HepG2 (cell line): ENCODE data around the gene TKFC. TPM values are rescaled to one million over a fixed set of nuclear protein-coding genes. Genes with fewer than 3 reads are reported as not detected.

ENCODE experiments used
- ATAC-seq: fragments of 200-7000 bp; cut with Tn5 transposase; 3 replicates; pipeline ENCODE4 v1.9.1; 2020; ENCODE audit warnings: mild to moderate bottlenecking, moderate library complexity
- BruUV-seq: library from RNA; stranded (reverse); fragments of 400-500 nt; replicated peaks from 2 replicates; lab custom pipeline; 2021; lab: Mats Ljungman, UMichigan
- CTCF ChIA-PET: fragments of 300-600 bp; formaldehyde crosslinking; extraction: SDS; loops from one replicate; lab custom pipeline; 2021; ENCODE audit warnings: low total read pairs, inconsistent platforms, low intra/inter-chr PET ratio; lab: Yijun Ruan, JAX
- POLR2A ChIA-PET: fragments of 350-600 bp; sonication (Branson Sonifier 250); formaldehyde crosslinking; loops from one replicate; lab custom pipeline; 2020; ENCODE audit warnings: antibody characterized with exemption, inconsistent platforms; lab: Yijun Ruan, JAX
- DNase-seq: peaks from one replicate; pipeline ENCODE4 v3.0.0-alpha.2; 2015; ENCODE audit warnings: low spot score
- FAIRE-seq: peaks from 3 replicates; lab custom pipeline; 2011; peaks lifted over from hg19 to GRCh38; lab: Jason Lieb, UNC
- H2AFZ ChIP-seq: one replicate; pipeline ENCODE4 v1.6.1; 2011; ENCODE audit warnings: low read length, inconsistent platforms
- H3K27ac ChIP-seq: fragments of 300-600 bp; 3 replicates; pipeline ENCODE4 v1.8.0; 2011; ENCODE audit warnings: mixed run types, mild to moderate bottlenecking, mixed read lengths, low read length, inconsistent platforms; ENCODE audit not compliant: insufficient read depth; ENCODE audit errors: extremely low read length
- H3K27me3 ChIP-seq, 2 experiments: fragments of 200-600 bp in 1 of 2; 2 replicates in 1 of 2; 3 replicates in 1 of 2; pipeline versions ENCODE4 v1.6.0 to v1.8.0; 2011; ENCODE audit warnings: low read length in 2 of 2, mild to moderate bottlenecking in 2 of 2, moderate library complexity in 2 of 2, inconsistent platforms in 1 of 2; ENCODE audit not compliant: insufficient read depth in 2 of 2, control insufficient read depth in 1 of 2
- H3K36me3 ChIP-seq, 2 experiments: fragments of 200-600 bp in 1 of 2; replicated peaks in 1 of 2; 2 replicates in 1 of 2; 3 replicates in 1 of 2; pipeline versions ENCODE4 v1.5.1 to v1.8.0; 2011; ENCODE audit warnings: low read length in 2 of 2, inconsistent platforms in 1 of 2; ENCODE audit not compliant: insufficient read depth in 2 of 2, control insufficient read depth in 1 of 2
- H3K4me1 ChIP-seq: 2 replicates; pipeline ENCODE4 v1.5.1; 2012; ENCODE audit warnings: low read length, inconsistent platforms; ENCODE audit not compliant: insufficient read depth
- H3K4me2 ChIP-seq: 2 replicates; pipeline ENCODE4 v1.6.0; 2011; ENCODE audit warnings: low read depth, low read length, inconsistent platforms
- H3K4me3 ChIP-seq, 3 experiments: fragments of 200-600 bp in 1 of 3; sonication (generic), shearing (Covaris generic) in 1 of 3; replicated peaks in 1 of 3; 2 replicates each; pipeline ENCODE4 v1.5.1; 2011 to 2016; ENCODE audit warnings: low read length in 3 of 3, inconsistent platforms in 2 of 3, low read depth in 2 of 3, mild to moderate bottlenecking in 2 of 3, control low read depth in 1 of 3, mixed read lengths in 1 of 3; ENCODE audit not compliant: insufficient read depth in 1 of 3
- H3K79me2 ChIP-seq: one replicate; pipeline ENCODE4 v1.6.1; 2011; ENCODE audit warnings: low read length, inconsistent platforms; ENCODE audit not compliant: insufficient read depth
- H3K9ac ChIP-seq: 2 replicates; pipeline ENCODE4 v1.6.0; 2011; ENCODE audit warnings: mild to moderate bottlenecking, low read depth, low read length, inconsistent platforms; ENCODE audit not compliant: insufficient read depth
- H3K9me3 ChIP-seq: 2 replicates; pipeline ENCODE4 v1.5.1; 2012; ENCODE audit warnings: mild to moderate bottlenecking, low read length
- H4K20me1 ChIP-seq: 2 replicates; pipeline ENCODE4 v1.6.0; 2011; ENCODE audit warnings: inconsistent platforms, mild to moderate bottlenecking, low read length, moderate library complexity; ENCODE audit not compliant: insufficient read depth
- CEBPB ChIP-seq: IDR thresholded peaks from 2 replicates; pipeline ENCODE4 v1.6.1; 2011; ENCODE audit warnings: low read depth, low read length, improper control_type of control experiment, borderline replicate concordance
- CEBPG ChIP-seq: IDR thresholded peaks from 2 replicates; pipeline ENCODE4 v1.6.1; 2016
- CREB3 ChIP-seq: sonication (generic); formaldehyde crosslinking; IDR thresholded peaks from 2 replicates; pipeline ENCODE4 v1.5.0; 2020; ENCODE audit warnings: missing genetic modification reagents
- ELF3 ChIP-seq: IDR thresholded peaks from 2 replicates; pipeline ENCODE4 v1.6.1; 2016; ENCODE audit warnings: missing genetic modification reagents, missing compliant biosample characterization
- FOSL2 ChIP-seq: sonication (generic); formaldehyde crosslinking; IDR thresholded peaks from 2 replicates; pipeline ENCODE4 v1.4.0; 2020; ENCODE audit warnings: missing genetic modification reagents
- FOXA1 ChIP-seq, 2 experiments: fragments of 450-650 bp in 1 of 2; sonication (generic) in 1 of 2; formaldehyde crosslinking in 1 of 2; IDR thresholded peaks; 2 replicates each; pipeline versions ENCODE4 v1.4.0 to v1.6.1; 2016 to 2020; ENCODE audit warnings: missing genetic modification reagents in 1 of 2
- FOXA3 ChIP-seq: IDR thresholded peaks from 2 replicates; pipeline ENCODE4 v1.6.1; 2016; ENCODE audit warnings: missing genetic modification reagents, missing compliant biosample characterization
- GATAD2A ChIP-seq: IDR thresholded peaks from 2 replicates; pipeline ENCODE4 v1.6.1; 2016
- GRHL1 ChIP-seq: sonication (generic); formaldehyde crosslinking; conservative IDR thresholded peaks from 2 replicates; pipeline ENCODE4 v1.8.0; 2022; ENCODE audit warnings: missing genetic modification reagents
- MTA1 ChIP-seq: sonication (generic); formaldehyde crosslinking; IDR thresholded peaks from 2 replicates; pipeline ENCODE4 v1.4.0; 2020; ENCODE audit warnings: missing genetic modification reagents, mild to moderate bottlenecking, borderline replicate concordance
- NFYB ChIP-seq: sonication (generic); formaldehyde crosslinking; IDR thresholded peaks from 2 replicates; pipeline ENCODE4 v1.4.0; 2020; ENCODE audit warnings: missing genetic modification reagents
- PCBP2 ChIP-seq: fragments of 200-400 bp; formaldehyde crosslinking; optimal IDR thresholded peaks from 2 replicates; pipeline ENCODE3; 2018; ENCODE audit warnings: low read length, low read depth; ENCODE audit not compliant: poor library complexity, severe bottlenecking
- RARA ChIP-seq: IDR thresholded peaks from 2 replicates; pipeline ENCODE4 v1.6.1; 2016; ENCODE audit warnings: missing genetic modification reagents, missing compliant biosample characterization
- REPIN1 ChIP-seq: sonication (generic); formaldehyde crosslinking; IDR thresholded peaks from 2 replicates; pipeline ENCODE4 v1.8.0; 2022; ENCODE audit warnings: missing genetic modification reagents, low read depth, mild to moderate bottlenecking, borderline replicate concordance
- SP4 ChIP-seq: sonication (generic); formaldehyde crosslinking; IDR thresholded peaks from 2 replicates; pipeline ENCODE4 v1.8.1; 2023; ENCODE audit warnings: mild to moderate bottlenecking, missing genetic modification reagents
- SRSF4 ChIP-seq: fragments of 200-400 bp; formaldehyde crosslinking; IDR thresholded peaks from one replicate; pipeline ENCODE4 v1.6.1; 2018; ENCODE audit warnings: mild to moderate bottlenecking, low read depth, low read length, moderate library complexity; ENCODE audit not compliant: poor library complexity, severe bottlenecking
- SRY ChIP-seq: sonication (generic); formaldehyde crosslinking; IDR thresholded peaks from 2 replicates; pipeline ENCODE4 v1.8.0; 2022; ENCODE audit warnings: mild to moderate bottlenecking, missing genetic modification reagents
- TFAP4 ChIP-seq: sonication (generic); IDR thresholded peaks from 2 replicates; pipeline ENCODE4 v1.6.1; 2016; ENCODE audit warnings: low read depth, borderline replicate concordance
- ZFP36L2 ChIP-seq: sonication (generic); formaldehyde crosslinking; IDR thresholded peaks from 2 replicates; pipeline ENCODE4 v1.4.0; 2020; ENCODE audit warnings: missing genetic modification reagents
- ZNF207 ChIP-seq: fragments of 450-650 bp; IDR thresholded peaks from 2 replicates; pipeline ENCODE4 v1.6.1; 2016; ENCODE audit warnings: antibody characterized with exemption, borderline replicate concordance
- ZNF550 ChIP-seq: sonication (generic); formaldehyde crosslinking; IDR thresholded peaks from 2 replicates; pipeline ENCODE4 v1.4.0; 2020; ENCODE audit warnings: mild to moderate bottlenecking, missing genetic modification reagents, borderline replicate concordance
- ZNF773 ChIP-seq: sonication (generic); formaldehyde crosslinking; IDR thresholded peaks from 2 replicates; pipeline ENCODE4 v1.4.0; 2020; ENCODE audit warnings: missing genetic modification reagents, borderline replicate concordance
- ZNF781 ChIP-seq: sonication (generic); formaldehyde crosslinking; IDR thresholded peaks from 2 replicates; pipeline ENCODE4 v1.5.1; 2020; ENCODE audit warnings: borderline replicate concordance, mild to moderate bottlenecking, missing genetic modification reagents; ENCODE audit errors: not compliant biosample characterization
- WGBS: methylation state at CpG from one replicate; pipeline ENCODE4 v1.1.6; 2017; ENCODE audit warnings: low lambda C conversion rate; 5-methylcytosine and 5-hydroxymethylcytosine counted together
- in situ Hi-C: cut with HindIII; loops from 2 replicates; pipeline ENCODE4 v1.10.0; 2017; ENCODE audit warnings: low pct_unique_long_range_greater_than_20kb; ENCODE audit not compliant: extremely low pct_ligation_motif_present
- intact Hi-C: fragments of 100-400 bp; cut with micrococcal nuclease; formaldehyde crosslinking; loops from one replicate; pipeline ENCODE4 v1.10.0; 2022; ENCODE audit not compliant: unreplicated experiment
- polyA plus RNA-seq, 8 experiments: library from polyadenylated mRNA; depleted of rRNA in 3 of 8; stranded (reverse) in 7 of 8; unstranded in 1 of 8; fragments of >200 nt; fragmentation: Illumina TruSeq in 4 of 8; extraction: Trizol in 4 of 8; gene quantifications; 2 replicates each; pipeline versions ENCODE4 v1.2.1 to v1.2.3, GENCODE V29; 2011 to 2016; ENCODE audit warnings: low read depth in 4 of 8, missing spikeins in 1 of 8, mixed read lengths in 1 of 8; ENCODE audit not compliant: insufficient read depth in 1 of 8
- total RNA-seq, 5 experiments: library from RNA; depleted of rRNA; stranded (reverse); fragments of >200 nt; fragmentation: Illumina TruSeq; extraction: Trizol; gene quantifications; 2 replicates each; pipeline ENCODE4 v1.2.3, GENCODE V29; 2016; ENCODE audit warnings: low read depth in 1 of 5

The TKFC gene
- total and polyA plus RNA-seq, 2 of the 13 experiments (the other 11 are each of a cell fraction or from before 2014, with no cell fraction given): 147 to 197 TPM

GRCh38 chr11:61378713-61379313 is 45.8 kb downstream of the TKFC start:
- H3K9ac ChIP-seq: no peak overlapping the region
- H3K27ac ChIP-seq: peak overlapping the region; percentile 11
- in situ Hi-C loops: no loop called here
- no peak overlapping the region for H3K4me3 ChIP-seq
- DNase-seq (peak; percentile 49), ATAC-seq (peak; percentile 87), FAIRE-seq (no peak)
- H3K4me1 ChIP-seq: peaks cover 10% of the 10 kb centered on the region
- H4K20me1 ChIP-seq: no peaks in the 10 kb centered on the region
- WGBS: 74% methylated on average over 5 of the region's 5 CpGs
- no peaks in the 10 kb centered on the region for H3K27me3 ChIP-seq
- H3K36me3 ChIP-seq: no peaks in the 10 kb centered on the region
- BruUV-seq: no TSS peak
- H2AFZ ChIP-seq: no peak overlapping the region
- H3K9me3 ChIP-seq: no peaks in the 10 kb centered on the region
- H3K4me2 ChIP-seq: no peak overlapping the region
- ChIA-PET POLR2A (interaction anchor here (1.0 to 1.8 kb wide), 5 partner anchors 8 to 45 kb away, joined by 3 to 14 read pairs (median 7); partner anchors contain the start of genes CYB561A3, DDB1, TKFC and TMEM138), CTCF (no interaction called here)
- H3K79me2 ChIP-seq: no peaks in the 10 kb centered on the region
- intact Hi-C loops: no loop called here
- peak; percentile 40; the same call in 1 of the 2 replicates for TF ChIP-seq FOXA3 (CRISPR knock-in tag)
- TF ChIP-seq REPIN1: no peak
- TF ChIP-seq CEBPG: peak; percentile 60
- TF ChIP-seq ZFP36L2 (CRISPR knock-in tag): no peak
- no peak for TF ChIP-seq SRSF4
- TF ChIP-seq GRHL1 (CRISPR knock-in tag): no peak
- TF ChIP-seq ELF3 (CRISPR knock-in tag): no peak
- TF ChIP-seq ZNF773: no peak
- no peak for TF ChIP-seq PCBP2
- TF ChIP-seq CEBPB: peak; percentile 91
- 0 out of 2 replicates have a peak, but pooled peaks have one; percentile 13 for TF ChIP-seq GATAD2A
- TF ChIP-seq ZNF207: no peak
- peak; percentile 78 for TF ChIP-seq FOSL2 (CRISPR knock-in tag)
- TF ChIP-seq ZNF781: no peak
- no peak for TF ChIP-seq MTA1
- no peak for TF ChIP-seq NFYB (CRISPR knock-in tag)
- TF ChIP-seq CREB3 (CRISPR knock-in tag): no peak
- 0 out of 2 replicates have a peak, but pooled peaks have one; percentile 23 for TF ChIP-seq TFAP4
- no peak for TF ChIP-seq FOXA1 (IDR thresholded peaks at IDR 0.05)
- TF ChIP-seq FOXA1 (CRISPR knock-in tag; IDR thresholded peaks at IDR 0.05): peak; percentile 19; the same call in 1 of the 2 replicates
- TF ChIP-seq SRY: no peak
- TF ChIP-seq RARA (CRISPR knock-in tag): no peak
- no peak for TF ChIP-seq ZNF550 (CRISPR knock-in tag)
- TF ChIP-seq SP4: no peak
